NCI-H2107 (cell line): ENCODE results near the gene METTL21A.
"Not testable (repeated sequence)": the region's sequence is repeated elsewhere in the genome, so short reads cannot be mapped to it uniquely, and the experiment has no call there.

ENCODE experiments used
- DNase-seq: peaks from one replicate; lab custom pipeline; 2025; lab: John Stamatoyannopoulos, UW

The METTL21A gene

GRCh38 chr2:207625014-207625907, at the start of gene METTL21A:
METTL21A (minus strand) TSS chr2:207625394; CDS start chr2:207624375, 1,019 bp downstream.
- DNase-seq, result peak; percentile 83

GRCh38 chr2:207674826-207675225, 49.6 kb upstream of the METTL21A start:
- no peak for DNase-seq

GRCh38 chr2:207674266-207674774, 49.1 kb upstream of the METTL21A start:
- no peak for DNase-seq

- no peak for DNase-seq
These were observed 48.2 kb upstream of the METTL21A start for GRCh38 chr2:207673431-207673830.

- no peak for DNase-seq
These were observed 45.7 kb upstream of the METTL21A start for GRCh38 chr2:207670887-207671286.

- DNase-seq, result peak; percentile 17
These were observed 38.8 kb upstream of the METTL21A start for GRCh38 chr2:207663870-207664545.

GRCh38 chr2:207662203-207662602, 37.0 kb upstream of the METTL21A start:
- DNase-seq, result no peak

GRCh38 chr2:207660994-207661393, 35.8 kb upstream of the METTL21A start:
- no peak for DNase-seq

GRCh38 chr2:207658156-207658555, 33.0 kb upstream of the METTL21A start:
- DNase-seq, result no peak

GRCh38 chr2:207655000-207655399, 29.8 kb upstream of the METTL21A start:
- no peak for DNase-seq

- DNase-seq, result not testable (repeated sequence)
These were observed 21.4 kb upstream of the METTL21A start for GRCh38 chr2:207646582-207646981.

GRCh38 chr2:207643892-207644291, 18.7 kb upstream of the METTL21A start:
- no peak for DNase-seq

- no peak for DNase-seq
These were observed 15.5 kb upstream of the METTL21A start for GRCh38 chr2:207640661-207641060.

GRCh38 chr2:207640160-207640559, 15.0 kb upstream of the METTL21A start:
- DNase-seq, result no peak

GRCh38 chr2:207639288-207639687, 14.1 kb upstream of the METTL21A start:
- not testable (repeated sequence) for DNase-seq

- DNase-seq, result no peak
These were observed 10.4 kb upstream of the METTL21A start for GRCh38 chr2:207635468-207636200.

GRCh38 chr2:207633686-207634085, 8.5 kb upstream of the METTL21A start:
- no peak for DNase-seq

- no peak for DNase-seq
These were observed 7.6 kb upstream of the METTL21A start for GRCh38 chr2:207632575-207633493.

- peak; percentile 32 for DNase-seq
These were observed 5.3 kb upstream of the METTL21A start for GRCh38 chr2:207630491-207630890.

- DNase-seq, result no peak
These were observed 4.4 kb upstream of the METTL21A start for GRCh38 chr2:207629553-207629952.
